KMS-11 (cell line): ENCODE data around the gene ITGA11.

Experiments used
- H2AFZ ChIP-seq: fragments of 200-600 bp; sonication (generic); 2 replicates; pipeline ENCODE4 v1.6.1; 2016; ENCODE audit warnings: antibody characterized with exemption, mixed run types, low read depth
- H3K27ac ChIP-seq: fragments of 200-600 bp; sonication (generic); 2 replicates; pipeline ENCODE4 v1.6.1; 2016; ENCODE audit warnings: mild to moderate bottlenecking, mixed run types
- H3K27me3 ChIP-seq: fragments of 200-600 bp; sonication (generic); 2 replicates; pipeline ENCODE4 v1.6.1; 2017; ENCODE audit warnings: mild to moderate bottlenecking, low read depth, mixed run types, moderate library complexity; ENCODE audit not compliant: insufficient read depth
- H3K36me3 ChIP-seq: fragments of 200-600 bp; sonication (generic); 2 replicates; pipeline ENCODE4 v1.6.1; 2017; ENCODE audit warnings: mild to moderate bottlenecking, mixed run types; ENCODE audit not compliant: insufficient read depth
- H3K4me1 ChIP-seq: fragments of 200-600 bp; sonication (generic); 2 replicates; pipeline ENCODE4 v1.6.1; 2016; ENCODE audit warnings: mild to moderate bottlenecking, low read depth, mixed run types; ENCODE audit not compliant: poor library complexity, severe bottlenecking
- H3K4me2 ChIP-seq: fragments of 200-600 bp; sonication (generic); 2 replicates; pipeline ENCODE4 v1.7.0; 2016; ENCODE audit warnings: mild to moderate bottlenecking, mixed run types
- H3K4me3 ChIP-seq: fragments of 200-600 bp; sonication (generic); IDR thresholded peaks from 2 replicates; pipeline ENCODE4 v1.6.1; 2017; ENCODE audit warnings: low read depth, low read length, mixed read lengths; ENCODE audit not compliant: insufficient read depth
- H3K79me2 ChIP-seq: fragments of 200-600 bp; sonication (generic); 2 replicates; pipeline ENCODE4 v1.6.1; 2016; ENCODE audit warnings: low read depth, mixed run types; ENCODE audit not compliant: insufficient read depth
- H3K9ac ChIP-seq: fragments of 200-600 bp; sonication (generic); 2 replicates; pipeline ENCODE4 v1.6.1; 2016; ENCODE audit warnings: mild to moderate bottlenecking, mixed run types
- H4K20me1 ChIP-seq: fragments of 200-600 bp; sonication (generic); 2 replicates; pipeline ENCODE4 v1.6.1; 2016; ENCODE audit warnings: mild to moderate bottlenecking, mixed run types; ENCODE audit not compliant: insufficient read depth
- TF ChIP-seq, protein P1 (sequence below): fragments of 200-600 bp; sonication (generic); conservative IDR thresholded peaks from 2 replicates; pipeline ENCODE4 v1.6.1; 2017; ENCODE audit warnings: low read depth, mild to moderate bottlenecking, antibody characterized with exemption, low read length, moderate library complexity, mixed read lengths

The ITGA11 gene

DNA sequence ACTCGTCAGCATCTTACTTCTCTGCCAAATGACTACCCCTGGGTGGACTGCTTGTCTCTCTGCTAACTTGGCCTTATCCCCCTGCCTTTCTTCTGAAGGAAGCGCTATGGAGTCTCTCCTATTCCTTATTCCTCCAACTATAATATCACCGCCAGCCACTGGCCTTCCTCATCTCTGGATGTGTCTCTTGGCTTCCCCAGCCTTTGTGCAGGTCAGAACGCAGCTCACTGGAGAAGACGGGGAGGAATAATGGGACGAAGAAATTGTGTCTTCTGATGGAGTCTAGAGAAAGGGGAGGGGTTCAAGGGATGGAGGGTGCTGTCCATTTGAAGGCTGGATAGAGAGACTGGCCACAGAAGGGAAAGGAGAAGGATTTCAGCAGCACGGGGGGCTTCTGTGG lies 16.9 kb downstream of the ITGA11 start:
- Histone ChIP-seq H3K79me2 (no peaks in the 10 kb centered on the region), H3K27me3 (no peaks in the 10 kb centered on the region), H3K9ac (no peak overlapping the region), H3K4me1 (no peaks in the 10 kb centered on the region), H3K4me3 (no peak overlapping the region), H4K20me1 (no peaks in the 10 kb centered on the region), H2AFZ (no peak overlapping the region), H3K4me2 (no peak overlapping the region), H3K36me3 (no peaks in the 10 kb centered on the region), H3K27ac (no peak overlapping the region)
- TF ChIP-seq, protein P1, sequence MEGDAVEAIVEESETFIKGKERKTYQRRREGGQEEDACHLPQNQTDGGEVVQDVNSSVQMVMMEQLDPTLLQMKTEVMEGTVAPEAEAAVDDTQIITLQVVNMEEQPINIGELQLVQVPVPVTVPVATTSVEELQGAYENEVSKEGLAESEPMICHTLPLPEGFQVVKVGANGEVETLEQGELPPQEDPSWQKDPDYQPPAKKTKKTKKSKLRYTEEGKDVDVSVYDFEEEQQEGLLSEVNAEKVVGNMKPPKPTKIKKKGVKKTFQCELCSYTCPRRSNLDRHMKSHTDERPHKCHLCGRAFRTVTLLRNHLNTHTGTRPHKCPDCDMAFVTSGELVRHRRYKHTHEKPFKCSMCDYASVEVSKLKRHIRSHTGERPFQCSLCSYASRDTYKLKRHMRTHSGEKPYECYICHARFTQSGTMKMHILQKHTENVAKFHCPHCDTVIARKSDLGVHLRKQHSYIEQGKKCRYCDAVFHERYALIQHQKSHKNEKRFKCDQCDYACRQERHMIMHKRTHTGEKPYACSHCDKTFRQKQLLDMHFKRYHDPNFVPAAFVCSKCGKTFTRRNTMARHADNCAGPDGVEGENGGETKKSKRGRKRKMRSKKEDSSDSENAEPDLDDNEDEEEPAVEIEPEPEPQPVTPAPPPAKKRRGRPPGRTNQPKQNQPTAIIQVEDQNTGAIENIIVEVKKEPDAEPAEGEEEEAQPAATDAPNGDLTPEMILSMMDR = no peak

DNA sequence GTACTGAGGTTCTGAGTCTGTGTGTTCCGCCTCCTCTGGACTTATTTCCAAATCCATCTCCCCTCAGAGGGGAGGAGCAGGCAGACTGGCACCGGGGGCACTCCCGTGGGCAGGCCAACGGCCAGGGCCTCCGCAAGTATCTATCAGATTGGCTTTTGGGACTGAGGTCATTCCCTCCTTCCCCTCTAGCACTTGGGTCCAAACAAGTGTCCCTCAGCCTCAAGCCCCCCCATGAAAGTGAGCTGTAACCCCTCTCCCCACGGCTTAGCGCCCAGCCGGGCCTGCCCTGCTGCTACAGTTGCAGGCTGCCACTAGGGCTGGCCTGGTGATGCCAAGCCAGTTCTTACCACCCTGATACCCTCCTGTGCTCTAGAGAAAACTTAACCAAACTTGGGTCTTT lies 17.4 kb downstream of the ITGA11 start:
- Histone ChIP-seq H3K9ac (no peak overlapping the region), H2AFZ (no peak overlapping the region), H4K20me1 (no peaks in the 10 kb centered on the region), H3K4me1 (no peaks in the 10 kb centered on the region), H3K4me2 (no peak overlapping the region), H3K36me3 (no peaks in the 10 kb centered on the region), H3K4me3 (no peak overlapping the region), H3K79me2 (no peaks in the 10 kb centered on the region), H3K27me3 (no peaks in the 10 kb centered on the region), H3K27ac (no peak overlapping the region)
- TF ChIP-seq, protein P1 = no peak

DNA sequence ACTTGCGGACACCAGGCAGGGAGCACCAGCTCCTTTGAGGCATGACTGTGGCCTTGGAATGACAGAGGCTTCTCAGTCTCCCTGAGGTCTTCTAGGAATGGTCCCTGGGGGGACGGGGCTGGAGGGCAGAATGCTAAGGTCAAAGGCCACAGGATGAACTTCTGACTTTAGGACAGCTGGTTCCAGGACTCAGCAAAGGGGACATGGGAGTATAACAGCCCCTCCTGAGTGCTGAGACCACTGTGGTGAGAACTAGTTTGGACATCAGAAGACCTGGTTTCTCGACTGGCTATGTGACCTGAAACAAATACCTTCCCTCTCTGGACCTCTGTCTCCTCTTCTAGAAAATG lies 17.8 kb downstream of the ITGA11 start:
- H3K4me1 ChIP-seq = no peaks in the 10 kb centered on the region
- TF ChIP-seq, protein P1 = no peak
- no peaks in the 10 kb centered on the region for H4K20me1 ChIP-seq
- no peak overlapping the region for H3K9ac ChIP-seq
- H3K4me3 ChIP-seq = no peak overlapping the region
- no peaks in the 10 kb centered on the region for H3K27me3 ChIP-seq
- H3K4me2 ChIP-seq = no peak overlapping the region
- H3K36me3 ChIP-seq = no peaks in the 10 kb centered on the region
- no peaks in the 10 kb centered on the region for H3K79me2 ChIP-seq
- H2AFZ ChIP-seq = no peak overlapping the region
- no peak overlapping the region for H3K27ac ChIP-seq

DNA sequence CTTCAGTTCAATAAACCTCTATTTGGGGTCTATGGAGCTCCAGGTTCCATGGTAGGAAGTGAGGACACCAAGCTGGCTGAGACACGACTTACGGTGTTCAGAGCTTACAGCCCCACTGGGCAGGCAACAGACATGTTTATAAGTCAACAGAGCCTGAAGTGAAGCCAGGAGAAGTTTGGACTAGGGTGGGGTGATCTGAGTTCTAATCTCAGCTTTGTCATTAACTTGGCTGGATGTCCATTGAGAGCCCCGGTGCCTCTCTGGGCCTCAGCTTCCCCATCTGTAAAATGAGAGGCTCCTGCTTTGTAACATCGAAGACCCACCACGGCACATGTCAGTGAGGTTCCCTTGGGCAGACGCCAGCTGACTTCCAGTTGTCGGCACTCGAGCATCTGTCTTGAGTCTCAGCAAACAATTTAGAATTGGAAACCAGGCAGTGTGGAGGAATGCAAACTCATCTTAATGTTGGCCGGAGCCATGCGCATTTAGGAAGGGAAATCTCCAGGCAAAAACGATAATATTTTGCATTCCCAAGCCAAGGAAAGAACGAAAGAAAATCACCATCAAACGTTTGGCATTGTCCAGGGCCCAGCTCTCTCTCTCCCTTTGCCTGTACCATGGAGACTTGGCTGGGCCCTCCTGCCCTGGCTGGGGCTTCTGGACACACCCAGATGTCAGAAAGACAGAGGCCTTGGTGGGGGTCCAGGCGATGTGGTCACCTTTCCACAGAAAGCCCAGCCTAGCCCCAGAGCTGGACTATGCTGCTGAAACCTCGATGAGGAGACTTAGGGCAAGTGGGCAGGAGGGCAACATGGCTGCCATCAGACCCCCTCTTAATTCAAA lies 18.4 kb downstream of the ITGA11 start:
- Histone ChIP-seq H2AFZ (no peak overlapping the region), H3K27me3 (no peaks in the 10 kb centered on the region), H4K20me1 (no peaks in the 10 kb centered on the region), H3K79me2 (no peaks in the 10 kb centered on the region), H3K4me1 (no peaks in the 10 kb centered on the region), H3K4me3 (no peak overlapping the region), H3K4me2 (no peak overlapping the region), H3K27ac (no peak overlapping the region), H3K36me3 (no peaks in the 10 kb centered on the region), H3K9ac (no peak overlapping the region)
- TF ChIP-seq, protein P1 = no peak
